Activated CD4-positive, alpha-beta T cell treated with anti-CD3 and anti-CD28 coated beads for 24 hours (primary cell): ENCODE results near the gene RYR3.

Experiments used
- DNase-seq, 2 donors: peaks; one replicate each; pipeline ENCODE4 v3.0.0-alpha.2; 2020; ENCODE audit warnings: low read depth in 2 of 2

RYR3 gene

DNA sequence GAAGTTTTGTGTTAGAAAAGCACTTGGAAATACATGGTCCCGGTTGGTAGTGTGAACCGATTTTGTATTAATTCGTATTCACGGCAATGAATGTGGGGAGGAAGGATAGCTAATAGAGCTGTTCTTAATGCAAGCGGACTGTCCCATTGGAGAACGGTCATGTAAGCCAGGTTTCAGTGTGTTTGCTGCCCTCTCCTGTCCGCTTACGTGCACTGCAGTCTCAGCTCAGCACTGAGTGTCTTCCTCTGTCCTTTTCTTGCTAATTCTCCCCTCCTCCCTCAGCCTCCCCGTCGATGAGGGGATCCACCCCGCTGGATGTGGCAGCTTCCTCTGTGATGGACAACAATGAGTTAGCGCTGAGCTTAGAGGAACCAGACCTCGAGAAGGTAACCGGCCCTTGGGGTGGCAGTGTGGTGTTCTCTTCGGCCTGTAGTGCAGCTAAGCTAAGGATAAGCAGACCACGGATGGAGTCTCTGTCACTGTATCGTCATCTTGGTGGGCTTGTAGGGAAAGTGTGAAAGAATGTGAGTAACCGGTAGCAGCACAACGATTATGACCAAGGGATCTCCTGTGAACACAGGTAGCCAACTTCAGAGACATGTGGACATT, 390.0 kb downstream of the RYR3 start:
- DNase-seq: peak; percentile 48 to 60

DNA sequence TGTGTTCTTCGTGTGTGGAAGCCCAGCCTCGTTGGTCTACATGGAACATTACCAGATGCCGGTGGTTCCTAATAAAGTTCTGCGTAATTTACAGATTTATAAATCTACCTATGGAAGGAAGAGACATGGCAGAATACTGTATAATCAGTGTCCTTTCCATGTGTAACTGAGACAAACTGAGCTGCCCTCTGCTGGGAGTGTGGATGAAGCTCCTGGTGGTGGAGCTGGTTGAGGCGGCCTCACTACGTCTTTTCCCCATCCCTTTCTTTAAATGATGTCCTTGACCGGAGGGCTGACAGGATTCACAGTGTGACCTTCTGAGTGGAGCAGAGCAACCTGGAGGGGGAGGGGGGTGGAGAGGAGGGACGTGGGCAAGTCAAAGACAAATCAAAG, 390.5 kb downstream of the RYR3 start:
- DNase-seq: no peak

DNA sequence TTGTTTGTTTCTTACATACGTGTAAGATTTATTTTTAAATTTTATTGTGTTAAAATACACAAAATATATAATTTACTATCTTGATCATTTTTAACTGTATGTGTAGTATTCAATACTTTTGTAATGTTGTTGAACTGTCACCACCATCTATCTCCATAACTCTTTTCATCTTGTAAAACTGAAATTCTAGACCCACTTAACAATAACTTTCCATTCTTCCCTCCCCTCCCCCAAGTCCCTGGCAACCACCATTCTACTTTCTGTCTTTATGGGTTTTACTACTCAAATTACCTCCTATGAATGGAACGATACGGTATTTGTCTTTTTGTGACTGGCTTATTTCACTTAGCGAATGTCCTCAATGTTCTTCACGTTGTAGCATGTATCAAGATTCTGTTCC, 395.4 kb downstream of the RYR3 start:
- DNase-seq: no peak

DNA sequence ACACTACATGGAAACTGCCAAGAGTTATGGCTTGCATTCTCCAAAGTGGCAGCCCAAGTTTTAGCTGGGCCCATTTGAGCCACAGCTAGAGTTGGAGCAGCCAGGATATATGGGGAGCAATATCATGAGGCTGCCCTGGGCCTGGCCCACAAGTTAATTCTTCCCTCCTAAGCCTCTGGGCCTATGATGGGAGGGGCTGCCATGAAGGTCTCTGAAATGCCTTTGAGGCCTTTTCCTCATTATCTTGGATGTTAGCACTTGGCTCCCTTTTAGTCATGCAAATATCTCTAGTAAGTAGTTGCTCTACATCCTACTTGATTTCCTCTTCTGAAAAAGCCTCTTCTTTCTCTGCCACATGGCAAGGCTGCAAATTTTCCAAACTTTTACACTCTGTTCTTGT, 400.0 kb downstream of the RYR3 start:
- DNase-seq: no peak

DNA sequence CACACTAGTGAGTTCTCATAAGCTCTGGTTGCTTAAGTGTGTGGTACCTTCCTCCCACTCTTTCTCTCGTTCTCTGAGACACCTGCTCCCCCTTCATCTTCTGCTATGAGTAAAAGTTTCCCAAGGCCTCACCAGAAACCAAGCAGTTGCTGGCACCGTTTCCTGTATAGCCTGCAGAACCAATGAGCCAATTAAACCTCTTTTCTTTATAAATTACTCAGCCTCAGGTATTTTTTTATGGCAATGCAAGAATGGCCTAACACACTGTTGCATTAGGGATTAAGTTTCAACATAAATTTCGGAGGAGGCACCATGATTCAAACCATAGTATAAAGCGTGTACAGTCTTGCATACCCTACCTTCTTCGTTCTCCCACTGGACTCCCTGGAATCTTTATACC, 405.3 kb downstream of the RYR3 start:
- no peak for DNase-seq

DNA sequence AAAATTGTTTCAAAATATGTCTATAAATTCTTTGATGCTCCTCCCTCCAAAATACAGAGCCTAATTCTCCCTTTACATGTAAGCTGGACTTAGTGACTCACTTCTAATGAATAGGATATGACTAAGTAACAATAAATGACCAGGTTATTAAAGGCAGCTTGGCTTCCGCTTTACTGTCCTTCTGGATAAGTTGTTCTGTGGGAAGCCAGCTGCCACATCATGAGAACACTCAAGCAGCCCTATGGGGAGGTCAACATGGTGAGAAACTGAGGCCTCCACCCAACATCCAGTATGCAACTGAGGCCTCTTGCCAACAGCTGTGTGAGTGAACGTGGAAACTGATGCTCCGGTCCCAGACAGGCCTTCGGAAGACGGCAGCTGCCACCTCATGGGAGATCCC, 410.2 kb downstream of the RYR3 start:
- no peak for DNase-seq

DNA sequence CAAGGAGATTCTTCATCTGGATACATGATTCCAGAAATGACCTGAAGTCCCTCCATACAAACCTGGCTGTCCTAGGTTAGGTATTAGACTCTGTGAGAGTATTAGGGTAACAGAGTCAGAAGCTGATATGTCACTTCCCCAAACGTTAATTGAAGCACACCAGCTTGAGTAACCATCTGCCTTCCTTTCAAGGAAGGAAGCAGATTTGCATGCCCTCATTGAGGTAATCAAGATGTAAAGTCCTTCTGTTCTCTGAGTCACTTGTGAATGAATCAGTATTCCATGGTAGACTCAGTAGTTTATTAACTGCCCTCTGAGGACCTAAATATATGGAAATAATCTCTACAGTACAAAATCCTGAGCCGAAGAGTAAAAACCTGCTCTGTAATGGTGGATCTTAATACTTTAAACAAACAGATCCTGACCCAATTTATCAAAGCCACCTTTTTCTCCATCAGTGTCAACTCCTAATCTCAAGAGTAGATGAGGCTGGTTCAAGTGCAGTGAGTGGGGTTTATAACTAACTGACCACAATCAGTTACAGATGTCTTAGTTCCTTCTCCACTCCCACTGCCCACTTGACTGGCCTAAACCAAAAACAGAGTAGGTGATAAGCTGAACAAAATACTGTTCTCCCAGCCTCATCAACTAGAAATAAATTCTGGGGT, 411.4 kb downstream of the RYR3 start:
- DNase-seq: no peak

GRCh38 chr15:33722673-33723015, 411.9 kb downstream of the RYR3 start:
- no peak for DNase-seq

- DNase-seq: no peak
Measured at GRCh38 chr15:33724321-33725036, 413.7 kb downstream of the RYR3 start.

- DNase-seq: no peak
Measured at GRCh38 chr15:33729653-33730052, 418.9 kb downstream of the RYR3 start.

GRCh38 chr15:33730815-33731214, 420.0 kb downstream of the RYR3 start:
- DNase-seq: no peak

DNA sequence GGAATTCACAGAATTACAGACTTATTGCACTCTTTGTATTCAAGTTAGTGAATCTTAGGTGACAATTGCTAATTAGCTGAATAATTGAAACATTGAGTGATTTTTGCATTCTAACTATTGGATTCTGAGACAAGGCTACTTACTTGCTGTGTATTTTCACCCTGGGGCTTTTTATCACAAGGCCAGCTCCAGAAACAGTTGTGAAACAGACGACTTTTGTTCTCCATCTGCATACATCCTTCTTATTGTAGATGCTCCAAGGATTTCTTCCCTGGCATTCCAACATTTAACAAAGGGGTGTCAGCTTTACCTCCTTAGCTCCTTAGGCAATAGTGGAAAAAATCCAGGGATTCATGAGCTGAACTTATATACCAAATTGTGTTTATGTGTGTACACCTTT, 424.4 kb downstream of the RYR3 start:
- DNase-seq: no peak

DNA sequence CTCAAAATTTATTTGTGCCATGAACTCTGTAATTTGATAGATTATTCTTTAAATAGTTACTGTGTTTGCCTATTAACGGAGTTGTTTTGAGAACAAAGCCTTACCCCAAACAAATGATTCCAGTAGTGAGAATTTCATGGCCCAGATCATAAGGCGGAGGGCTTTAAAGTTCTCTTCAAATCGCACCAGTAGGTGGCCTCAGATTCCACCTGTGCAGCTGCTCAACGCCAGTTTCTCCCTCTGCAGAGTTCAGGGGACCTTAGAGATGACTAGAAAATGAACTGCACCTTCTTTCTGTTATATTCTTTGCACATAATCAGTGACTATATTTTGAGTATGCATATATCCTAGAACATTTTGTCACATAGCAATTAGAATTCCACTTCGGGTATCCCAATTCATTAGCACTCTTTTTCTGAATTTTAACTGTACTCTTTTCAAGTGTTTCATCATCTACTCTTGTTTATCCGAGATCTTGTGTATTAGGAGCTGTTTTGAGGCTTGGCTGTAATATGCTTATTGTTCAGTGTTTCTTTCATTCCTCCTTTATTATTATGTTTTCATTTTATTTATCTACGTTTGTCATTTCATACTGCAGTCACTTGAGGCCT, 425.0 kb downstream of the RYR3 start:
- no peak for DNase-seq

GRCh38 chr15:33737687-33738601, 427.2 kb downstream of the RYR3 start:
- peak; percentile 2 to 12 for DNase-seq

- DNase-seq: no peak
Measured at GRCh38 chr15:33738941-33739664, 428.3 kb downstream of the RYR3 start.

- no peak for DNase-seq
Measured at GRCh38 chr15:33742306-33742705, 431.5 kb downstream of the RYR3 start.

- no peak for DNase-seq
Measured at GRCh38 chr15:33742800-33743199, 432.0 kb downstream of the RYR3 start.

- no peak for DNase-seq
Measured at GRCh38 chr15:33746203-33746602, 435.4 kb downstream of the RYR3 start.

DNA sequence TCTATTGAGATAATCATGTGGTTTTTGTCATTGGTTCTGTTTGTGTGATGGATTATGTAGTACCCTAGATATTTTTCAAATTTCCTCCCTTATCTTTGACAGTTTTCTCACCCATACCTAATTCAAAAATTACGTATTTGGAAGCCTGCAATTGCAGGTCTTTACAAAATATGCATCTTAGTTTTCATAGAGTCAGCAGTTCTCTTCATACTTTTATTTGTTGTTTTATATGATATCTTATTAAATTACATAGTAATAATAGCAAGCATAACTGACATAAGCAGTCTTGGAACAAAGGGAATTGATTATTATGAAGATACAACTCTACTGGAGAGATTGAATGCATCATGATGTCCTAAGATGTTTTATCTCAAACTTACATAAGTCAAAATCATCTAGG, 442.2 kb downstream of the RYR3 start:
- DNase-seq: no peak

DNA sequence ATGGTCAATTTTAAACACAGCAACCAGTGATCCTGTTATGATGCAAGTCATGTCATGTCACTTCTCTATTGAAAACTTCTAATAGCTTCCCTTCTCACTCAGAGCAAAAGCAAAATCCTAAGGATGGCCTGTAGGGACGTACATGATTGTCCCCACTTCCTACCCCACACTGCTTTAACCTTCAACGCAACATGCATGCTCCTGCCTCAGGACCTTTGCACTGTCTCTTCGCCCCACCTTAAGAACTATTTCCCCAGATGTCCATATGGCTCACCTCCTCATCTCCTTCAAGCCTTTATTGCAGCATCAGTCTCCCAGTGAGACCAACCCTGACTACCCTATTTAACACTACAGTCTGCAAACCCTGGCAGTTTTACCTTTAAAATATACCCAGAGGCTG, 443.5 kb downstream of the RYR3 start:
- no peak for DNase-seq

- no peak for DNase-seq
Measured at GRCh38 chr15:33756961-33757360, 446.2 kb downstream of the RYR3 start.
